Femur (tissue), 1 donor: ENCODE measurements around the gene EMCN.
"Not testable (repeated sequence)": the region's sequence is repeated elsewhere in the genome, so short reads cannot be mapped to it uniquely, and the experiment has no call there.

Experiments used
- DNase-seq: peaks from one replicate; pipeline ENCODE4 v3.0.0-alpha.2; 2017

Gene EMCN

GRCh38 chr4:100492129-100492528 lies 25.7 kb downstream of the EMCN start:
- no peak for DNase-seq

DNA sequence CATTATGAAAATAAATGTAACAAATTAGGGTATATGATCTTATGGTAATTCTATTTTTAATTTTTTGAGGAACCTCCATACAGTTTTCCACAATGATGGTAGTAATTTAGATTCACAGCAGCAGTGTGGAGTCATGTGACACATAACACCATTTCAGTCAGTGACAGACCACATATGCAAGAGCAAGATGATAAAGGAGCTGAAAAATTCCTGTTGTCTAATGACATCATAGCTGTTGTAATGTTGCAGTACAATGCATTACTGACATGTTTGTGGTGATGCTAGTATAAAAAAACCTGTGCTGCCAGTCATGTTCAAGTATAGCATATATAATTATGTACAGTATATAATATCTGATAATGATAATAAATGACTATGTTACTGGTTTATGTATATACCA lies 28.5 kb downstream of the EMCN start:
- no peak for DNase-seq

- no peak for DNase-seq
These were observed 31.3 kb downstream of the EMCN start for GRCh38 chr4:100486496-100486895.

GRCh38 chr4:100483796-100484195 lies 34.0 kb downstream of the EMCN start:
- no peak for DNase-seq

DNA sequence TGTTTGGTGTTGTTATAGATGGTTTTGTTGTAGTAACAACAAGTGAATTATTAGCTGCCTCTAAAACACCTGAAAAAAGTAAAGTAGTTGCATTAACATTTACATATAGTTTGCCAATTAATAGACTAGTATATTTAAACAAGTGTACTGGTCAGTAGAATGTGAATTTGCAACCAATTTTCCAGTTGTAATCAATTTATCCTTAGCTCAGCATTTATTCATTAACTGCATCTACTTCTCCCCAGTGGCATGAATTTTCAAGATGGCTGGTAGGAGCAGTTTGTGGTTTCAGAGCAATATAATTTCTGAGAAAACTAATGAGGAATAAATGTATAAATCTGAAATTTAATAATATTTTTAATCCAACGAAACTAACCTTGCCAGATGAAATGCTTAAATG lies 37.9 kb downstream of the EMCN start:
- no peak for DNase-seq

DNA sequence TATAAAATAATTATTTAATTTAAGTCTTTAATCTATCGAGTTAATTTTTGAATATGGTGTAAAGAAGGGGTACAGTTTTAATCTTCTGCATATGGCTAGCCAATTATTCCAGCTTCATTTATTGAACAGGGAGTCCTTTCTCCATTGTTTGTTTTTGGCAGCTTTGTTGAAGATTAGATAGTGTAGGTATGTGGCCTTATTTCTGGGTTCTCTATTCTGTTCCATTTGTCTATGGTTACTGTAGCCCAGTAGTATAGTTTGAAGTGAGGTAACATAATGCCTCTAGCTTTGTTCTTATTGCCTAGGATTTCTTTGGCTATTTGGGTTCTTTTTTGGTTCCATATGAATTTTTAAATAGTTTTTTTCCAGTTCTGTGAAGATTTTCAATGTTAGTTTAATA lies 48.3 kb downstream of the EMCN start:
- DNase-seq: no peak

- no peak for DNase-seq
These were observed 51.3 kb downstream of the EMCN start for GRCh38 chr4:100466501-100466900.

DNA sequence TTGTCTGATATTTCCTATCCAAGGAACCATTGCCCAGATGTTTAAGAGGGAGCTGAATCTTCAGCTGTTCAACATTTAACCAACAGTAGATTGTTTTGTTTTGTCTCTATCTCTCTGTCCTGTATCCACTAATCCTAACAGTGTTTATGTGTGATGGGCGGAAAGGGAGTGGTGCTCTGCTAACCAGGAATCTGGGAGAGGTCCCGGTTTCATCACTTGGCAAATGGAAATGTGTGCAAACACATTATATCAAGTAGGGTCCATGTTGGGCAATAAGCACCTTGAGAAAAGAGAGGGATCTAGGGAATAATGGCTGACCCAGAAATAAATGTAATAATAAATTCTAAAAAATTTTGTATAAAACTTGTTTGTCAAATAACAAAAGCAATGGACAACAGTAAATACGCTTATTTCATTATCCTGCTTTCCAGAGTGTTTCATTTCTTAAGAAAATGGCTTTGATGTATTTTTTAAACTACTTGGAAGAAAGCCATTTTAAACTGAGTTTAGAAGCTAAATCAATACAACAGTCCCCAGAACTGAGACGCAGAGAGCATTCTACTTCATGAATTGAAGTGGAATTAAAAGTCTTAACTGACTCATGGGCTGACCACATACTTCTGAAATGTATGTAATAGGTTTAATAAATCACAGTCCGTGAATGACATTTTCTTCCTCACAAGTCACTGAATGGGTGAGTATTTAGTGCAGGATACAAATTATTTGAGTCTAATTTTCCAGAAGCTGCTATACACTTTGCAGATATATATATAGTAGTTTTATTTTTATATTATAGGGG lies 55.8 kb downstream of the EMCN start:
- no peak for DNase-seq

DNA sequence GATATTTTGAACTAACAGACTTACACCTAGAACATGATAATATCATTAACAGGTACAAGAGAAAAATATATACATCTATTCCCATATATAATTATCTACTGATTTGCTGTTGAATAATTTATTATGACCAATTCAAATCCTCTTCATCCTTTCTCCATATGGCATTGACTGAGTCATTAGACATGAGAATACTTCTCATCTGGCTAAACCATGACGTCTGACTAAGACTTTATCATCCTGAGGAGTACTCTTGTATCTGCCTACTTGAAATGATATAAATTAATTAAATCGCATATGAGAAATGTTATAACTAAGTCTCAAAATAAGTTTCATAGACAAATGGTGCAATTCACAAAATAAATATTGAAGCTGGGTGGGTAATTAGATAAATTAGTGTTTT lies 67.4 kb downstream of the EMCN start:
- DNase-seq: no peak

DNA sequence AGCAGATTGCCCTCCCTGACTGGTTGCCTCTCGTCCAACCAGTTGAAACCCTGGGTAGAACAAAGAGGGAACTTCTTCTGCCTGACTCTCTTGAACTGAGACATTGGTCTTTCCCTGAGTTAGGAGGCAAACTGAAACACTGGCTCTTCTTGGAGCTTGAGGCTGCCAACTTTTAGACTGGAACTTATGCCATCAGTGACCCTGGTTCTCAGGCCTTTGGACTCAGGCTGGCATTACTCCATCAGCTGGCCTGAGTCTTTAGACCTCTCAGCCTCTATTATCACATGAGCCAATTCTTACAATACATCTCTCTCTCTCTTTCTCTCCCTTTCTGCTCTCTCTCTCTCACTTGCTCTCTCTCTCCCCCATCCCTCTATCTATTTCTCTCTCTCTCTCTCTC lies 86.4 kb downstream of the EMCN start:
- no peak for DNase-seq

DNA sequence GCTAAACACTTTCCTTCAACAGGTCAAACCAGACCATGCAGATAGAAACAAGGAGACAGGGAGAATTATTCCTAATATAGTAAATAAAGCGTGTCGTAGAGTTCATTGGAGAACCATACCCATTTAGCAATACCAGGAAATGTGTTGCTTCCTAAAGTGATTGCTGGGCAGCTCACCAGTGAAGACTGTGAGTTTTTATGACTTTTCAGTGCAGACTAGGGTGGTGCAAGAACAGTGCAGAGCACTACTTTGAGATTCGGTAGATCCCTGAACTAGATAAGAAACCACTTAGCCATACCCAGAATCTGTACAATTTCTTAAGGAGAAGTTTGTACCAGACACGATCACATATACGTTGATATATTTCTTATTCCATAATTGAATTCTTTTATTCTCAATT lies 87.4 kb downstream of the EMCN start:
- DNase-seq: no peak

DNA sequence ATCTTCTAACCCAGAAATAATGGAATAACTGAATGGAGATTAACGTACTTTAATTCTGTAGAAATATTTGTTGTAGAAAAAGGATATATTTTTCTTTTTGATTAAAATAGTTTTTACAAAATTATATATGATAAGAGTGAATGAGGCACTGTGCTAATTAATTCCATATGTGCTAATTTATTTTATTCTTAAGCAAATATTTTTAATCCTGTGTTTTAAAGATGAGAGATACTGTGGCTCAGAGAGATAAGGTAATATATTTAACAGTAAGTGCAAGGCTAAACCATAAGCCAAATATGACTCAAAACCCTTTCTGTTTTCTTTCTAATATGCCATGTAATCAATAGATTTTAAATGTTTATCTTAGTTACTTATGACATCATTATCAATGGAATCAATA lies 88.2 kb downstream of the EMCN start:
- no peak for DNase-seq

DNA sequence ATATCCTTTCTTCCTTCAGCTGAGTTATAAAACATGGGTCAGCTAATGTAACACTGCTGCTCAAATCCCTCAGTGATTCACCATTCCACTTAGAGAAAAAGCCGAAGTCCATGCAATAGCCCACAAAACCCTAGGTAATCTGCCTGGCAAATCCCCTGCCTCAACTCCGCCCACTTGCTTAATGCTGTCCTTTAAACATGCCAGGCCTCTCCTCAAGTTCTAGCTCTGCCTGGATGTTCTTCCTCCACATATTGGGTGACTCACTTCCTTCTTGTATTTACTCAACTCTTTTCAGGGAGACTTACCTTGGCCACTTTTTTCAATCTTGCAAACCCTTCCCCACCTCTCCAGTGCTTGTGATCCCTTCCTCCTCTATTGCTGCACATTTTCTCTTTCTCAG lies 89.8 kb downstream of the EMCN start:
- DNase-seq: no peak

- DNase-seq: no peak
These were observed 93.4 kb downstream of the EMCN start for GRCh38 chr4:100424376-100424775.

DNA sequence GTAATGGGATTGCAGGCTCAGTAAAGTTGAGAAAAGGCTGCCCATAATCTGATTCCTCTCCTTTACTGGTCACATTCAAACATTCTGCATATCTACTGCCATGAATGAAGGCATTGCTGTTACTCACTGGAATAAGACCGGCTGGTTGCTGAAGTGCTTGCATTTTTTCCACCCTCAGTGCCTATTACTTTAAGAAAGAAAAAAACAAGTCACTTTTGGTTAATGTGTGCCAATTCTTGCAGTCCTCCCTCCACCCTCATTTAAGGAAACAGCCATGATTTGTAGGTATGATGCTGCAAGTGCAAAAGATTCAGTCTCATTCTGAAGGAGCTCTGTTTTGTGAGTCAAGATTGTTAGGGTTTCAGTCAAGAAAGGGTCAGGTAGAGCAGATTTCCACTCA lies 94.9 kb downstream of the EMCN start:
- no peak for DNase-seq

DNA sequence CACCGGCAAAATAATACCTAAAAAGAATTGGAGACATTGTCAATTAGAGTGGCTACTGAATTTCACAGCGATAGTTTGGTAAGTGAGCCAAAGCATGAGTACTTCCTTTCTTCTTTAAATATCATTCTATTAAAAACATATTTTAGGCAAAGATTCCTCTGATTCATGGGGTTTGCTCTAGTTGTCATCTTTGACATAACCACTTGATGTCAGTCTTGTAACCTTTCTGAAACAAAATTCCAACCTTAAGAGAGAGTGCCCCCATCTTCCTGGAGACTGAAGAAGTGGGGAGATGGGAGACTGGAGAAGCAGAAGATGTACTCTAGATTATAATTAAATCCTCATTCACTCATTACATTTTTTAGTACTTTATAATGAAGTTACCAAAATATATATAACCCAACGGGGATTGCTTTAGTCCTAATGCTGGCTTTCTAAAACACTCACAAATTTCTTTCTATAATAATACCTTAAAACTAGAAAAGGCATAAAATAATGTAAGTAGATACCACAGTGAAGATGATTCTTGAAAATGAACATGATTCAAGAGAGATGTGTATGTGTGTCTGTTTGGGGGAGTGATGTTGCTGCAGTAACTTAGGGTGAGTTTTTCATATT lies 96.4 kb downstream of the EMCN start:
- no peak for DNase-seq

DNA sequence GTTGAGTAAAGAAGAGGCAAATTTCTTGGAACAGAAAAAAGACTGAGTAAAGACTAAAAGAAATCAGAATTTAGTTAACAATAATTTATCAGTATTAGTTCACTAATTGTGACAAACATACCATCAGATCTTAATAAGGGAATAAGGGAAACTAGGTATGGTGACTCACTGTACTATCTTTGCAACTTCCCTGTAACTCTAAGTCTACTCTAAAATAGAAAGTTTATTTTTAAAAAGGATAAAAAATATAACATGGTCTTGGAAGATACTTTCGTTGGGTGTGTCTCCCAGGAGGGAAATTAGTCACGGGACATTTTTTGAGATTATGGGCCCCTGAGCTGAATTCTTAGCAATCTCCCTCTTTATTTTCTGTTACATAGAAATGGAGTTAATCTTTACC lies 97.3 kb downstream of the EMCN start:
- no peak for DNase-seq

- no peak for DNase-seq
These were observed 100.3 kb downstream of the EMCN start for GRCh38 chr4:100417565-100417964.

- no peak for DNase-seq
These were observed 103.6 kb downstream of the EMCN start for GRCh38 chr4:100414016-100414790.

DNA sequence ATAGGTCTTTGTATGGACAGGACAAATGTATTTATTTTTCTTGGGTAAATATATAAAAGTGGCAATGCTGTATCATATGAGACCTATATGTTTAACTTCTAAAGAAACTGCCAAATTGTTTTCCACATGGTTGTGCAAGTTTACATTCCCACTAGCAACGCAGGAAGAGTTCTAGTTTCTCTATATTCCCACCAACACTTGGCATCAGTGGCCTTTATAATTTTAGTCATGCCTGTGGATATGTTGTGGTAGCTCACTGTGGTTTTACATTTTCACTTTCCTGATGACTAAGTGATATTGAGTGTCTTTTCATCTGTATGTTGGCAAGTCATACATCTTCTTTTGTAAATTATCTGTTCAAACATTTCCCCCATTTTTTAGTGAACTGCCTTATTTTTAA lies 126.0 kb downstream of the EMCN start:
- DNase-seq: no peak

DNA sequence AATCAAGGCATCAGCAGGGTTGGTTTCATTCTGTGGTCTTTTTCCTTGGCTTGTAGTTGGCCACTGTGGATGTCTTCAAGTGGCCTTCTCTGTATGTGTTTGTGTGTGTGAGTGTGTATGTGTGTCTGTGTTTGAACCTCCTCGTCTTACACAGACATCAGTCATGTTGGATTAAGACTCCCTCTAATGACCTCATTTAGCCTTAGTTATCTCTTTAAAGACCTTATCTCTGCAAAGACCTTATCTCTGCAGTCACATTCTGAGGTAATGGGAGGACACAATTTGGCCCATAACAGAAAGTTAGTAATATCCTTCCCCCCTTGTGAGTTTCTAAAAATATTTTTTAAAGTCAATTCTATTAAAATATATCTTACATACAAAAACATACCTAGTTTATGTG lies 126.7 kb downstream of the EMCN start:
- DNase-seq: no peak

DNA sequence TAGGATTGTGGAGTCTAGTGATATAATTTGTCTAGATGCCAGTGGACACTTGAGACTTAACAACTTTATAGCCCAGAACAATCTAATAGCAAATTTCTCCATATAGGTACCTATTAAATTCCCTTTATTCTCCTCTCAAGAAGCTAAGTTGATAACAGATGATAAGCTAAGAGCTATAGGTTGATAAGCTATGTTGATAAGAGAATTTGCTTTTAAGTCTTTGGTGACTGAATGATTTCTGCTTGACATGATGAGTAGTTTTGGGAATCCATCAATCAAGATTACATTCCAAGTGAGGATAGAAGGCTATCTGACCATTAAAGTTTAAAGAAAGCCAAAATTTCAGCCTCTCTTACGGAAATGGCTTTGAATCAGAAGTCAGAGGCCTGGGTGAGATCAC lies 131.6 kb downstream of the EMCN start:
- no peak for DNase-seq

GRCh38 chr4:100380401-100380800 lies 137.4 kb downstream of the EMCN start:
- DNase-seq: not testable (repeated sequence)

DNA sequence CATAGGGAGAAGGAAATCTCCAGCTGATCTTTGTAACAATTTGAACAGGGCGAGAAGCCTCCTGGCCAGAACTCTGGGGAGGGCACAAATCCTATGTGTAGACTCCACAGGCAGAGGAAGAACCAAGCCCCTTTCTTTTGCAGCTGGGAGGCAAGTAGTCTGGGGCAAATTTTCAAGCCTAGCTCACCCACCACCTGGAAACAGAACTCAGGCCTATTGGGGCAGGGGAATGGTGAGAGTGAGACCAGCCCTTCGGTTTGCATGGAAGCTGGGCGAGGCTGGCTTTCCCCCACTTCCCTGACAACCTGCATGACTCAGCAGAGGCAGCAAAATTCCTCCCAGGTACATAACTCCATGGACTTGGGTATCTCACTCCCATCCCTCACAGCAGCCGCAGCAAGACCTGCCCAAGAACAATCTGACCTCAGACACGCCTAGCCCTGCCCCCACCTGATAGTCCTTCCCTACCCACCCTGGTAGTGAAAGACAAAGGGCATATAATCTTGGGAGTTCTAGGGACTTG lies 138.2 kb downstream of the EMCN start:
- no peak for DNase-seq
